ENCODE measurements around the gene AXDND1.

Gene AXDND1

GRCh38 chr1:179587336-179587735 is 221.6 kb downstream of the AXDND1 start:
- no peak for DNase-seq

- DNase-seq, result no peak
These were observed 222.8 kb downstream of the AXDND1 start for GRCh38 chr1:179588425-179589024.

- no peak for DNase-seq
These were observed 223.7 kb downstream of the AXDND1 start for GRCh38 chr1:179589509-179589908.

- no peak for DNase-seq
These were observed 224.9 kb downstream of the AXDND1 start for GRCh38 chr1:179590671-179591070.

- DNase-seq, result no peak
These were observed 225.5 kb downstream of the AXDND1 start for GRCh38 chr1:179591253-179591591.

GRCh38 chr1:179591592-179592580 is 226.1 kb downstream of the AXDND1 start, which contains the start of gene TDRD5:
TSS of gene TDRD5 (plus strand) at chr1:179591832. CDS start at chr1:179592616, 784 bp downstream.
- DNase-seq, result no peak

- DNase-seq, result no peak
These were observed 232.9 kb downstream of the AXDND1 start for GRCh38 chr1:179598631-179599030.

- DNase-seq, result peak in 1 of 2 experiments; percentile 14
These were observed 234.0 kb downstream of the AXDND1 start for GRCh38 chr1:179599623-179600249.

- DNase-seq, result no peak
These were observed 235.3 kb downstream of the AXDND1 start for GRCh38 chr1:179601093-179601492.

Data from SW 1271 (cell line).